Measurements from ENCODE around the gene TTC36. TPM values are rescaled to one million over a fixed set of nuclear protein-coding genes. Genes with fewer than 3 reads are reported as not detected.

TTC36 gene
- polyA plus RNA-seq, 1 donor from 2014 or later = 4.3 TPM

DNA sequence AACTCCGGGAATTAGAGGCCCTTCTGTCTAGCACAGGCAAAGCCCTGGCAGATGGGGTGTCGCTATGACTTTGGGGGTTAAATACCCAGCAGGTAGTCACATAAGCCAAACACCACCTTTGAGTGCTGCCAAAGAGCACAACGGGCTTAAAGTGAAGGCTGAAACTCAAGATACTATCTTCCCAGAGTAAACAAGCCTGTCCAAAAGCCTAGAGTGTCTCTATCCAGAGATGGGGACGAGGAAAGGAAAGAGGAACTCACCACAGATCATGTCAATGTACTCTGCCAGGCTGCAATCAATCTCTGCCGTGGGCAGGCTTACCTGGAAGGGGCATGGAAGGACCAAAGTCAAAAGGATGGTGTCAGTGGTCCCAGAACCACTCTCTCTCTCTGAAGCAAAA is 18.3 kb downstream of the TTC36 start:
- TF ChIP-seq MXI1 (conservative IDR thresholded peaks at IDR 0.05; ENCODE audit: poor library complexity, severe bottlenecking) (no peak), SMC3 (conservative IDR thresholded peaks at IDR 0.05; ENCODE audit: poor library complexity) (no peak), POLR2AphosphoS5 (IDR thresholded peaks at IDR 0.05) (no peak), EP300 (conservative IDR thresholded peaks at IDR 0.05; ENCODE audit: poor library complexity, severe bottlenecking) (no peak), EZH2 (IDR thresholded peaks at IDR 0.05; ENCODE audit: borderline replicate concordance, insufficient read depth, low read length, poor library complexity, severe bottlenecking) (no peak), RAD21 (conservative IDR thresholded peaks at IDR 0.05) (no peak), TAF1 (IDR thresholded peaks at IDR 0.05; ENCODE audit: low read depth) (no peak)
- TF ChIP-seq, protein P1, sequence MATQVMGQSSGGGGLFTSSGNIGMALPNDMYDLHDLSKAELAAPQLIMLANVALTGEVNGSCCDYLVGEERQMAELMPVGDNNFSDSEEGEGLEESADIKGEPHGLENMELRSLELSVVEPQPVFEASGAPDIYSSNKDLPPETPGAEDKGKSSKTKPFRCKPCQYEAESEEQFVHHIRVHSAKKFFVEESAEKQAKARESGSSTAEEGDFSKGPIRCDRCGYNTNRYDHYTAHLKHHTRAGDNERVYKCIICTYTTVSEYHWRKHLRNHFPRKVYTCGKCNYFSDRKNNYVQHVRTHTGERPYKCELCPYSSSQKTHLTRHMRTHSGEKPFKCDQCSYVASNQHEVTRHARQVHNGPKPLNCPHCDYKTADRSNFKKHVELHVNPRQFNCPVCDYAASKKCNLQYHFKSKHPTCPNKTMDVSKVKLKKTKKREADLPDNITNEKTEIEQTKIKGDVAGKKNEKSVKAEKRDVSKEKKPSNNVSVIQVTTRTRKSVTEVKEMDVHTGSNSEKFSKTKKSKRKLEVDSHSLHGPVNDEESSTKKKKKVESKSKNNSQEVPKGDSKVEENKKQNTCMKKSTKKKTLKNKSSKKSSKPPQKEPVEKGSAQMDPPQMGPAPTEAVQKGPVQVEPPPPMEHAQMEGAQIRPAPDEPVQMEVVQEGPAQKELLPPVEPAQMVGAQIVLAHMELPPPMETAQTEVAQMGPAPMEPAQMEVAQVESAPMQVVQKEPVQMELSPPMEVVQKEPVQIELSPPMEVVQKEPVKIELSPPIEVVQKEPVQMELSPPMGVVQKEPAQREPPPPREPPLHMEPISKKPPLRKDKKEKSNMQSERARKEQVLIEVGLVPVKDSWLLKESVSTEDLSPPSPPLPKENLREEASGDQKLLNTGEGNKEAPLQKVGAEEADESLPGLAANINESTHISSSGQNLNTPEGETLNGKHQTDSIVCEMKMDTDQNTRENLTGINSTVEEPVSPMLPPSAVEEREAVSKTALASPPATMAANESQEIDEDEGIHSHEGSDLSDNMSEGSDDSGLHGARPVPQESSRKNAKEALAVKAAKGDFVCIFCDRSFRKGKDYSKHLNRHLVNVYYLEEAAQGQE (IDR thresholded peaks at IDR 0.05; ENCODE audit: borderline replicate concordance) = no peak
- TF ChIP-seq, protein P2, sequence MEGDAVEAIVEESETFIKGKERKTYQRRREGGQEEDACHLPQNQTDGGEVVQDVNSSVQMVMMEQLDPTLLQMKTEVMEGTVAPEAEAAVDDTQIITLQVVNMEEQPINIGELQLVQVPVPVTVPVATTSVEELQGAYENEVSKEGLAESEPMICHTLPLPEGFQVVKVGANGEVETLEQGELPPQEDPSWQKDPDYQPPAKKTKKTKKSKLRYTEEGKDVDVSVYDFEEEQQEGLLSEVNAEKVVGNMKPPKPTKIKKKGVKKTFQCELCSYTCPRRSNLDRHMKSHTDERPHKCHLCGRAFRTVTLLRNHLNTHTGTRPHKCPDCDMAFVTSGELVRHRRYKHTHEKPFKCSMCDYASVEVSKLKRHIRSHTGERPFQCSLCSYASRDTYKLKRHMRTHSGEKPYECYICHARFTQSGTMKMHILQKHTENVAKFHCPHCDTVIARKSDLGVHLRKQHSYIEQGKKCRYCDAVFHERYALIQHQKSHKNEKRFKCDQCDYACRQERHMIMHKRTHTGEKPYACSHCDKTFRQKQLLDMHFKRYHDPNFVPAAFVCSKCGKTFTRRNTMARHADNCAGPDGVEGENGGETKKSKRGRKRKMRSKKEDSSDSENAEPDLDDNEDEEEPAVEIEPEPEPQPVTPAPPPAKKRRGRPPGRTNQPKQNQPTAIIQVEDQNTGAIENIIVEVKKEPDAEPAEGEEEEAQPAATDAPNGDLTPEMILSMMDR (IDR thresholded peaks at IDR 0.05; ENCODE audit: poor library complexity, severe bottlenecking) = no peak
- Histone ChIP-seq H3K79me2 (replicated peaks; ENCODE audit: insufficient read depth, low read length) (no peaks in the 10 kb centered on the region), H3K27ac (ENCODE audit: low read length) (no peak overlapping the region), H3K4me3 (ENCODE audit: low read length) (no peak overlapping the region), H3K9me2 (ENCODE audit: insufficient read depth, low read length) (no peaks in the 10 kb centered on the region), H4K20me1 (ENCODE audit: insufficient read depth) (no peaks in the 10 kb centered on the region), H3K9me3 (ENCODE audit: low read length) (no peaks in the 10 kb centered on the region), H3K36me3 (ENCODE audit: insufficient read depth, low read length) (no peaks in the 10 kb centered on the region), H3K27me3 (ENCODE audit: insufficient read depth, low read depth, low read length) (no peaks in the 10 kb centered on the region), H3K9ac (ENCODE audit: low read length) (no peak overlapping the region), H3F3A (ENCODE audit: insufficient read depth, low read length, poor library complexity, severe bottlenecking) (no peaks in the 10 kb centered on the region), H3K4me2 (ENCODE audit: low read length) (no peak overlapping the region), H2AFZ (ENCODE audit: low read depth, low read length) (no peak overlapping the region)

DNA sequence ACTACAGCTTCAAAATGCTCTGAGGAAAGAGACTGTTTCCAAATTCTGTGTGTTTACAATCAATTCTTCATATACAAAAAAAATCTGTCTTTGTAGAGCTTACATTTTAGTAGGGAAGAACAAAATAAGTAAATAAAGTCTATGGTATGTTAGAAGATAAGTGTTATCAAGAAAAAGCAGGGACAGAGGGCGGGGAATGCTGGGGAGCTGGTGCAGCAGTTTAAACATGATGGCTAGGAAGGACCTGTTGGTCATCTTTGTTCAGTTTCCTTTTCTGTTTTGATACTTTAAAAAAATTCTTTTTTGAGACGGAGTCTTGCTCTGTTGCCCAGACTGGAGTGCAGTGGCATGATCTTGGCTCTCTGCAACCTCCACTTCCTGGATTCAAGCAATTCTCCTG is 19.9 kb downstream of the TTC36 start:
- no peaks in the 10 kb centered on the region for H3K36me3 ChIP-seq (ENCODE audit: insufficient read depth, low read length)
- TF ChIP-seq, protein P2 (IDR thresholded peaks at IDR 0.05; ENCODE audit: poor library complexity, severe bottlenecking) = no peak
- TF ChIP-seq SMC3 (conservative IDR thresholded peaks at IDR 0.05; ENCODE audit: poor library complexity) (no peak), RAD21 (conservative IDR thresholded peaks at IDR 0.05) (no peak), TAF1 (IDR thresholded peaks at IDR 0.05; ENCODE audit: low read depth) (no peak), EP300 (conservative IDR thresholded peaks at IDR 0.05; ENCODE audit: poor library complexity, severe bottlenecking) (no peak), MXI1 (conservative IDR thresholded peaks at IDR 0.05; ENCODE audit: poor library complexity, severe bottlenecking) (no peak), POLR2AphosphoS5 (IDR thresholded peaks at IDR 0.05) (no peak), EZH2 (IDR thresholded peaks at IDR 0.05; ENCODE audit: borderline replicate concordance, insufficient read depth, low read length, poor library complexity, severe bottlenecking) (no peak)
- TF ChIP-seq, protein P1 (IDR thresholded peaks at IDR 0.05; ENCODE audit: borderline replicate concordance) = no peak
- no peaks in the 10 kb centered on the region for H3K79me2 ChIP-seq (replicated peaks; ENCODE audit: insufficient read depth, low read length)
- no peaks in the 10 kb centered on the region for H3K27me3 ChIP-seq (ENCODE audit: insufficient read depth, low read depth, low read length)
- no peaks in the 10 kb centered on the region for H3K9me3 ChIP-seq (ENCODE audit: low read length)
- no peak overlapping the region for H3K9ac ChIP-seq (ENCODE audit: low read length)
- no peak overlapping the region for H3K4me2 ChIP-seq (ENCODE audit: low read length)
- no peak overlapping the region for H3K27ac ChIP-seq (ENCODE audit: low read length)
- no peaks in the 10 kb centered on the region for H3K9me2 ChIP-seq (ENCODE audit: insufficient read depth, low read length)
- no peaks in the 10 kb centered on the region for H4K20me1 ChIP-seq (ENCODE audit: insufficient read depth)
- no peak overlapping the region for H2AFZ ChIP-seq (ENCODE audit: low read depth, low read length)
- no peaks in the 10 kb centered on the region for H3F3A ChIP-seq (ENCODE audit: insufficient read depth, low read length, poor library complexity, severe bottlenecking)
- no peak overlapping the region for H3K4me3 ChIP-seq (ENCODE audit: low read length)
